ENCODE measurements around the gene CYTH1.

- TF ChIP-seq CTCF (IDR thresholded peaks at IDR 0.05), result no peak
- TF ChIP-seq POLR2A (IDR thresholded peaks at IDR 0.05), result no peak
Observed at GRCh38 chr17:78717431-78717980, 64.6 kb downstream of the CYTH1 start.

All from Peyer's patch (tissue), 4 donors.